Hepatocyte (in vitro differentiated cells): ENCODE results near the gene CLIC6.

ENCODE experiments used
- EZH2 ChIP-seq: fragments of 200-600 bp; sonication (generic); IDR thresholded peaks from 2 replicates; pipeline ENCODE4 v1.6.1; 2016; ENCODE audit warnings: antibody characterized with exemption, mild to moderate bottlenecking, borderline replicate concordance
- EZH2phosphoT487 ChIP-seq: fragments of 200-600 bp; sonication (generic); IDR thresholded peaks from one replicate; pipeline ENCODE4 v1.6.1; 2018; ENCODE audit warnings: antibody characterized with exemption, mild to moderate bottlenecking, low read depth, moderate library complexity; ENCODE audit not compliant: unreplicated experiment, severe bottlenecking
- TF ChIP-seq, protein P1 (sequence below): fragments of 200-600 bp; sonication (generic); IDR thresholded peaks from 2 replicates; pipeline ENCODE4 v1.5.1; 2016; ENCODE audit warnings: antibody characterized with exemption, mild to moderate bottlenecking; ENCODE audit not compliant: poor library complexity

DNA sequence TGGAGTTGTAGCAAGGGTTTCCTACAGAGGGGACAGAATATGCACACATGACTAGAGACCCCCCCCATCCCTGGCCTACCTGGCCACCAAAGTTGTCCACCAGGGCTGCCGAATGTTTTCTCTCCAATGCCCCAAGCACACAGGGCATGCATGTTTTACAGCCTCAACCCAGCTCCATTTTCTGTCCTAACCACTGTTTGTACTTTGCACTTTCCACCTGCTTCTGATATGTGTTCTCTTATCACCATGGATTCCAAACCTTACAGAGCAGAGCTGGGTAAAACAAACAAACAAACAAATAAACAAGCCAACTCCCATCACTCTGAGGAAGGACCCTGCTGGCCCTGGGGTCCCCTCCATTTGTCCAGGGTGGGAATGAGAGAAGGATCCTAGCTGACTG lies 27.3 kb downstream of the CLIC6 start:
- no peak for TF ChIP-seq EZH2phosphoT487
- TF ChIP-seq, protein P1, sequence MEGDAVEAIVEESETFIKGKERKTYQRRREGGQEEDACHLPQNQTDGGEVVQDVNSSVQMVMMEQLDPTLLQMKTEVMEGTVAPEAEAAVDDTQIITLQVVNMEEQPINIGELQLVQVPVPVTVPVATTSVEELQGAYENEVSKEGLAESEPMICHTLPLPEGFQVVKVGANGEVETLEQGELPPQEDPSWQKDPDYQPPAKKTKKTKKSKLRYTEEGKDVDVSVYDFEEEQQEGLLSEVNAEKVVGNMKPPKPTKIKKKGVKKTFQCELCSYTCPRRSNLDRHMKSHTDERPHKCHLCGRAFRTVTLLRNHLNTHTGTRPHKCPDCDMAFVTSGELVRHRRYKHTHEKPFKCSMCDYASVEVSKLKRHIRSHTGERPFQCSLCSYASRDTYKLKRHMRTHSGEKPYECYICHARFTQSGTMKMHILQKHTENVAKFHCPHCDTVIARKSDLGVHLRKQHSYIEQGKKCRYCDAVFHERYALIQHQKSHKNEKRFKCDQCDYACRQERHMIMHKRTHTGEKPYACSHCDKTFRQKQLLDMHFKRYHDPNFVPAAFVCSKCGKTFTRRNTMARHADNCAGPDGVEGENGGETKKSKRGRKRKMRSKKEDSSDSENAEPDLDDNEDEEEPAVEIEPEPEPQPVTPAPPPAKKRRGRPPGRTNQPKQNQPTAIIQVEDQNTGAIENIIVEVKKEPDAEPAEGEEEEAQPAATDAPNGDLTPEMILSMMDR, result no peak
- TF ChIP-seq EZH2, result no peak
